Measurements from ENCODE around the gene TTC21A.

TTC21A gene

GRCh38 chr3:39103324-39103693 lies 4.2 kb upstream of the TTC21A start:
- TF ChIP-seq CTCF (IDR thresholded peaks at IDR 0.05; ENCODE audit: low read depth, low read length, missing control alignments) = peak; percentile 27
- in situ Hi-C loops (cut with HindIII; ENCODE audit: low pct_ligation_motif_present, low sequenced_read_pairs) = loop anchor here (25.0 kb wide), 1 partner anchor 184 kb away; the partner anchor contains the start of gene CX3CR1
- no peaks in the 10 kb centered on the region for H3K27me3 ChIP-seq (replicated peaks)
- peaks cover 28% of the 10 kb centered on the region for H3K36me3 ChIP-seq (replicated peaks)
- no peak overlapping the region for H3K27ac ChIP-seq
- H3K4me3 ChIP-seq (ENCODE audit: low read depth, low read length) = no peak overlapping the region
- DNase-seq = no peak

GRCh38 chr3:39103791-39104552 lies 3.5 kb upstream of the TTC21A start:
- peaks cover 21% of the 10 kb centered on the region for H3K36me3 ChIP-seq (replicated peaks)
- no peaks in the 10 kb centered on the region for H3K27me3 ChIP-seq (replicated peaks)
- no peak for TF ChIP-seq CTCF (IDR thresholded peaks at IDR 0.05; ENCODE audit: low read depth, low read length, missing control alignments)
- no peak for DNase-seq
- in situ Hi-C loops (cut with HindIII; ENCODE audit: low pct_ligation_motif_present, low sequenced_read_pairs) = loop anchor here (25.0 kb wide), 1 partner anchor 183 kb away; the partner anchor contains the start of gene CX3CR1
- no peak overlapping the region for H3K27ac ChIP-seq
- H3K4me3 ChIP-seq (ENCODE audit: low read depth, low read length) = no peak overlapping the region

- in situ Hi-C loops (cut with HindIII; ENCODE audit: low pct_ligation_motif_present, low sequenced_read_pairs) = loop anchor here (25.0 kb wide), 1 partner anchor 182 kb away; the partner anchor contains the start of gene CX3CR1
- Histone ChIP-seq H3K27ac (no peak overlapping the region), H3K4me3 (ENCODE audit: low read depth, low read length) (no peak overlapping the region), H3K36me3 (replicated peaks) (peaks cover 13% of the 10 kb centered on the region), H3K27me3 (replicated peaks) (no peaks in the 10 kb centered on the region)
- DNase-seq = no peak
- no peak for TF ChIP-seq CTCF (IDR thresholded peaks at IDR 0.05; ENCODE audit: low read depth, low read length, missing control alignments)
These were observed 2.4 kb upstream of the TTC21A start for GRCh38 chr3:39104961-39105686.

GRCh38 chr3:39105687-39106063 lies 1.8 kb upstream of the TTC21A start:
- no peak for DNase-seq
- no peak for TF ChIP-seq CTCF (IDR thresholded peaks at IDR 0.05; ENCODE audit: low read depth, low read length, missing control alignments)
- H3K27ac ChIP-seq = no peak overlapping the region
- no peaks in the 10 kb centered on the region for H3K27me3 ChIP-seq (replicated peaks)
- no peak overlapping the region for H3K4me3 ChIP-seq (ENCODE audit: low read depth, low read length)
- in situ Hi-C loops (cut with HindIII; ENCODE audit: low pct_ligation_motif_present, low sequenced_read_pairs) = loop anchor here (25.0 kb wide), 1 partner anchor 182 kb away; the partner anchor contains the start of gene CX3CR1
- peaks cover 8% of the 10 kb centered on the region for H3K36me3 ChIP-seq (replicated peaks)

- Histone ChIP-seq H3K27me3 (replicated peaks) (no peaks in the 10 kb centered on the region), H3K27ac (peak overlapping the region; percentile 91), H3K4me3 (ENCODE audit: low read depth, low read length) (peak overlapping the region; percentile 88), H3K36me3 (replicated peaks) (peaks cover 8% of the 10 kb centered on the region)
- no peak for TF ChIP-seq CTCF (IDR thresholded peaks at IDR 0.05; ENCODE audit: low read depth, low read length, missing control alignments)
- DNase-seq = peak; percentile 22
- in situ Hi-C loops (cut with HindIII; ENCODE audit: low pct_ligation_motif_present, low sequenced_read_pairs) = loop anchor here (25.0 kb wide), 1 partner anchor 181 kb away; the partner anchor contains the start of gene CX3CR1
These were observed 1.1 kb upstream of the TTC21A start for GRCh38 chr3:39106281-39106811.

All from brain microvascular endothelial cell (primary cell).